Mesenteric fat pad (tissue), 1 donor: ENCODE measurements around the gene RAB7A. TPM values are rescaled to one million over a fixed set of nuclear protein-coding genes. Genes with fewer than 3 reads are reported as not detected.

Experiments used
- DNase-seq: peaks from one replicate; pipeline ENCODE4 v3.0.0-alpha.2; 2020; ENCODE audit warnings: low spot score
- total RNA-seq: library from RNA; stranded (reverse); fragmentation: NEBNext Ultra II Directional; extraction: Animal tissue kit (Norgen Biotek cat#: 25700); gene quantifications from one replicate; pipeline ENCODE4 v1.2.1, GENCODE V29; 2021
- donor health status: DM: yes; HTN: yes; CAD: no.

The RAB7A gene
- total RNA-seq, 1 donor from 2014 or later = 344 TPM

GRCh38 chr3:128710816-128711433 lies 15.1 kb upstream of the RAB7A start:
- no peak for DNase-seq

- DNase-seq = no peak
Measured at GRCh38 chr3:128712848-128713247, 13.1 kb upstream of the RAB7A start.

GRCh38 chr3:128714887-128715491 lies 11.0 kb upstream of the RAB7A start:
- peak; percentile 53 for DNase-seq

GRCh38 chr3:128718892-128719291 lies 7.1 kb upstream of the RAB7A start:
- DNase-seq = peak; percentile 45

- DNase-seq = peak; percentile 3
Measured at GRCh38 chr3:128720891-128721290, 5.1 kb upstream of the RAB7A start.

GRCh38 chr3:128723477-128723876 lies 2.5 kb upstream of the RAB7A start:
- DNase-seq = peak; percentile 6

GRCh38 chr3:128725547-128726022 lies 398 bp upstream of the RAB7A start:
- DNase-seq = peak; percentile 1

- peak; percentile 5 for DNase-seq
Measured at GRCh38 chr3:128727059-128727458, 1.1 kb downstream of the RAB7A start.

GRCh38 chr3:128727485-128727884 lies 1.5 kb downstream of the RAB7A start:
- no peak for DNase-seq

GRCh38 chr3:128727996-128728395 lies 2.0 kb downstream of the RAB7A start:
- no peak for DNase-seq

GRCh38 chr3:128728521-128728920 lies 2.5 kb downstream of the RAB7A start:
- peak; percentile 14 for DNase-seq

- no peak for DNase-seq
Measured at GRCh38 chr3:128730471-128730870, 4.5 kb downstream of the RAB7A start.

GRCh38 chr3:128734523-128735189 lies 8.7 kb downstream of the RAB7A start:
- DNase-seq = no peak

- DNase-seq = no peak
Measured at GRCh38 chr3:128735287-128735686, 9.3 kb downstream of the RAB7A start.

- DNase-seq = no peak
Measured at GRCh38 chr3:128735884-128736283, 9.9 kb downstream of the RAB7A start.

GRCh38 chr3:128736601-128737000 lies 10.6 kb downstream of the RAB7A start:
- no peak for DNase-seq

GRCh38 chr3:128740621-128741020 lies 14.6 kb downstream of the RAB7A start:
- DNase-seq = no peak

GRCh38 chr3:128742821-128743594 lies 17.0 kb downstream of the RAB7A start:
- DNase-seq = no peak

- no peak for DNase-seq
Measured at GRCh38 chr3:128745742-128746141, 19.8 kb downstream of the RAB7A start.

GRCh38 chr3:128746881-128747280 lies 20.9 kb downstream of the RAB7A start:
- DNase-seq = no peak

- DNase-seq = no peak
Measured at GRCh38 chr3:128748557-128748956, 22.6 kb downstream of the RAB7A start.

GRCh38 chr3:128749035-128749434 lies 23.1 kb downstream of the RAB7A start:
- DNase-seq = no peak
